HTERT RPE-1 (cell line): Measurements from ENCODE around the gene RGP1.

Experiments used
- in situ Hi-C: fragments of 300-500 bp; cut with MboI; formaldehyde crosslinking; loops from 4 replicates; pipeline ENCODE4 v1.14.3; 2020; ENCODE audit warnings: low sequenced_read_pairs

RGP1 gene

DNA sequence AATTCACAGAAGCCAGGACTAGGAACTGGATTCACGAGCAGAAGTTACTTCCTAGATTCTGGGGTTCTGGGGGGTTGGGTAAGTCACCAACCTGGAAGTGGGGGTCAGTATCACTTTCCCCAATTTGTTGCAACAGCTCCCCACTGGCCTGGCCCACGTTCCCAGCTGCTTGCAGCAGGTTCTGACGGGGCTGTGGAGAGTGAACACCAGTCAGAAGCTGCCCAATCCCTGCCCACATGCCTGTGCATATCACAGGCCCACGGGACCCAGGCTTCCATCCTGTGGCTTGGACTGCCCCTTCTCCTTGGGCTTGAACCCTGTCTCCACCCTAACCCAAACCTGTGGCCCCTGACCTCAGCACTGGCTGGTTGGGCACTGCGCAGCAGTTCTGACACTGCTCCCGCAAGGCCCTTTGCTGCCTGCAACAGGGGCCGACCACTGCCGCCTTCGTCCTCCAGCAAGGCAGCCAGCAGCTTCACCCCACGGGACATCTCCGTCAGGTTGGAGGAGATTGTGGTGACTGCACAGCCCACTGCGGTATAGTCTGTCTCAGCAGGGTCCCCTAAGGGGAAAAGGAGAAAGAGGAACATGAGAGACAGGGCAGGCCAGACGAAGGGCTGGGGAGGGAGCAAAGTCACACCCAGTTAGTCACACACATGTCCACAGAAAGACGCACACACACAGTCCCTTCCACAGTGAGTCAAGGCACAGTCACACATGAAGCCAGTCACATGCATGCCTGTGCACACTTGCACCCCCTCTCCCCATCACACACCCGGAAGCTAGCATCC lies 30.2 kb upstream of the RGP1 start:
- in situ Hi-C loops: no loop called here

DNA sequence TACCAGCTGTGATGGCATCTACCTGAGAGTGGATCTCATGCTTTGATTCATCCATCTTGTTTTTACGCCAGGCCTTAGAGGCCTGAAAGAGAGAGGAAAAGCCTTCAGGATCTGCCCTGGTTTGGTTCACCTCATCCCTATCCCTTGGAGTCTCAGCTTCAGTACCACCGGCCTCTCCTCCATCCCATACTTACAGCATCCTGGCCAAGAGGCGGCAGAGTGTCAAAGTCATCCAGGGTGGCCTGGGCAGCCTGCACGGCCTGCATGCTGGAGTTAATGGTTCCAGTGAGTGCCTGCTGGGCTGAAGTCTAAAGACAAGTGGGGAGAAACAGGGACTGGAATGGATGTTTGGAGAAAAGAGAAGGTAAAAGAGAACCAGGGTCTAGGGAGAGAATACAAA lies 29.5 kb upstream of the RGP1 start:
- in situ Hi-C loops: no loop called here

DNA sequence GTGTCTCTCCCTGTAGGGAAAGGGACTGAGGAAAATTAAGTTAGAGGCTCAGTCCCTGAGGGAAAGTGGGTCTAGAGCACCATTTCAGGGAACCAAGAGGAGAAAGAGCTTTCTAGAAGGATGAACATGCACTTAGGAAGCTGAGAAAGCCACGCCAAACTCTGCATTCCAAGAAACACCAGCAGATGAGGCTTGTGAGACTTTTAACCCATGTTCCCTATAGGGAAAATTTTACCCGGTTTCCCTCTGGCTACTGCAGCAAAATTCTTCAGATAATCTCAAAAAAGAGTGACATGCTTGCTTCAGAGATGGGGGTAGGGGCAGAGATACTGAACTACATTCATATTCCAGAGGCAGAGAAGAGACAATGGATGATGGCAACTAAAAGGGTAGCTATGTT lies 25.7 kb upstream of the RGP1 start:
- in situ Hi-C loops: no loop called here

DNA sequence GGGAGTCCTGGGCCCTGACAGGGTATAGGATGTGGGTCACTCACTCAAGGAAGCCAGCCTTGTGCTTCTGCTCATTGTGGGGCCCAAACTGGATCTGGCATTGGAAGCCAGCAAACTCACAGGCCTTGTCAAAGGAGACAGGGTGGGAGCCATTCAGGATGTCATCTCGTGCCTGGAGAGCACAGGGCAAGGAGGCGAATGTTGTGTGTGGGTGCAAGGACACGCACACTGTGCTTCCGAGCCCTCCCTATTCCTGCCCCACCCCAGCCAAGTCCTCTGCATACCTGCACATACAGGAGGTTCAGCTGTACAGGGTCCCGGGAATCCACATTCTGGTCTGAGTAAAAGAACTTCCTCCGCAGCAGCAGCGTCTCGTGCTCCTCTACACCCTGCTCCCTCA lies 25.2 kb upstream of the RGP1 start:
- in situ Hi-C loops: no loop called here

DNA sequence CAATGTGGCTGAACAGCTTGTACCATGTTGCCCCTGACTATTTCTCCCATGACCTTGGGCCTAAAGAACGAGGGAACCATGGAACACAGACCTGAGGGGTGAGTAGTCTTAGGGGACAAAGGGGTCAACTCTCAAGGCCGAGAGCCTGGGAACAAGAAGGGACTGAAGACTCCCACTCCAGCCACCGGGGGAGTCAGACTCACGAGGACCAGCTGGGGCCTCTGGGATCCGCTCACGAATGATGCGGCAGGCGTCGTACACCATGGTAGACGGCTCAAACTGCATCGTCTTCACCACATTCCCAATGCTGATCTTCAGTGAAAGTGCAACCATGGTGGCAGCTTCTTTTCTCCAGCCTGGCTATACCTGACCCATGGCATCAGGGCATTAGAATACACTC lies 23.7 kb upstream of the RGP1 start:
- in situ Hi-C loops: no loop called here

DNA sequence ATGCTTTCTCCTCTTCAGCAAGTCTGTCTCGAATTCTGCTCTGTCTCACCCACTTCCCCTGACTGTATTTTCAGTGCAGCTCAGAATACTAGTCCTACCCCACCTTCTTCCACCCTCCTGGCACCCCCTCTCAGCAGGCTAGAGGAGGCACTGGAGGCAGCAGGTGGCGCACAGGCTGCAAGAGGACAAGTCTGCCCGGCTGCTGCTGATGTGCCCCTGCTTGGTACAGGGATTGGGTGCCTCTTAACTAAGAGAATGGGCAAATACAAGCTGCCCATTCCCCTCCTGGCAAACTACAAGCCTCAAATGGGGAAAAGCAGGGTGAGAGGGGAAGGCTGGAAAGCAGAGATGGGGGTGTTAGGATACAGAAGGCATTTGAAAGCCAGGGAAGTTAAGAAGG lies 22.2 kb upstream of the RGP1 start:
- in situ Hi-C loops: no loop called here

DNA sequence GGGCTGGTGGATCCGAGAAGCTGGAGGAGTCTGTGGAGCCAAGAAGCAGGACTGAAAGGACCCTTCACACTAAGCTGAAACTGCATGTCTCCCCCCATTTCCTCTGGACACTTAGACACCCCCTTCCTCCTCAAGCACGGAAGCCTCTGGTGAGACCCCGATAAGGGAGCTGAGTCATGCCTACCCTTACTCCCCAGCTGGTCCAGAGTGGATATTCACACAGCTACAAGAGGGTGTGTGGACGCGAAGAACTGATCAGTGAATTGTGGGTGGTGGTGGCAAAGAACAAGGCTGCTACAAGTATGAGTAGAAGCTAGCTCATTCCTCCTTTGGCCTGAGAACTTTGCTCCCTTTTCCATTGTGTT lies 21.4 kb upstream of the RGP1 start:
- in situ Hi-C loops: no loop called here

DNA sequence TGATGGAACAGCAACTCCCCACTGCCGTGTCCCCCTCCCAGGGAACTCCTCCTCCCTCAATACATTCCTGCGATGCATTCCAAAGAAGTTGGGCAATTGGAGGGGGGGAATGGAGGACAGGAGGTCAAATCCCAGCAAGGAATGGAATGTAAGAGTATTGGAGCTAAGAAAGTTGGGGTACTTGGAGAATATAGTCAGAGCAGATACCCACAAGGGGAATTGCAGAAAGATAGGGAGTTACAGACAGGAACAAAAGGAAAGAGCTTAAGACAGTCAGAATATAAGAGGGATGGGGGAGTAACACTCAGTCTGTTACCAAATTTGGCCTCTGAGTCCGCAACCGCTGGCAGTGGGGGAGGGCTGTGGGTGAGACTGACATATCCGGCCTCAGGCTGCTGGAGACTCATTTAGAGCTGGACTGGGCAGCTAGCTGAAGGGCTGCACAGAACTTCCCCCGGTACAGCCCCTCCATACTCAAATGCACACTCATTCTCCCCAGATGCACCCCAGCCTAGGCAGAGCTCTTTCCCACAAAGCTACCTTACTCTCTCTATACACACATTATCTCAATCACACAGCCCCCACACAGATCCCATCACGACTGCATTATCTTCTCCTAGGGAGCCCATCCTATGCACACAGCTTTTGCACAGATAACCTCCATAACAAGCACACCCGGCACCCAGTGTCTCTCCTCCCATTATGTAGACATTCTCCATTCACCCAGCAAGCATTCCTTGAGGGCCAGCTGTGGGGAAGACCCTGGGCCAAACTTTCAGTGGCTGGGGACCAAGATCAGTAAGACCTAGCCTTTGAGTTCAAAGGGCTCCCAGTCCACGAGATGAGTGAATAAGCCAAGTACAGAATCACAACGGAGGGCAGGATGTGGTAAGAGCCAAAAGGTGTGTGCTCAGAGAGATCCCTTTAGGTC lies 20.8 kb upstream of the RGP1 start:
- in situ Hi-C loops: no loop called here

DNA sequence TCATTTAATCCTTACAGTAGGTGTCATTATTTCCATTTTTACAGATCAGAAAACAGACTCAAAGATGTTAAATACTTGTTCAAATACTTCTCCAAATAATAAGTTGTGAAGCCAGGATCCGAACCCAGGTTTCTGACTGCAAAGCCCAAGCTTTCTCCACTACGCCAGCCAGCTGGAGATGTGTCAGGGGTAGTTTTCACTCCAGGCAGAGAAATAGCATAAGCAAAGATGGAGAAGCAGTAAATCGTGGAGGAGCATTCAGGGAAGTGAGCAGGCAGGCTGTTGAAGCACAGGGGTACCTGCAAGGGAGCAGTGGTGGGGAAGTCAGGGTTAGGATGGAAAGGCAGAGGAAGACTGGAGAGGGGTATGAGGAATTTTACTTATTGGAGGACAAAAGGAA lies 20.0 kb upstream of the RGP1 start:
- in situ Hi-C loops: no loop called here

DNA sequence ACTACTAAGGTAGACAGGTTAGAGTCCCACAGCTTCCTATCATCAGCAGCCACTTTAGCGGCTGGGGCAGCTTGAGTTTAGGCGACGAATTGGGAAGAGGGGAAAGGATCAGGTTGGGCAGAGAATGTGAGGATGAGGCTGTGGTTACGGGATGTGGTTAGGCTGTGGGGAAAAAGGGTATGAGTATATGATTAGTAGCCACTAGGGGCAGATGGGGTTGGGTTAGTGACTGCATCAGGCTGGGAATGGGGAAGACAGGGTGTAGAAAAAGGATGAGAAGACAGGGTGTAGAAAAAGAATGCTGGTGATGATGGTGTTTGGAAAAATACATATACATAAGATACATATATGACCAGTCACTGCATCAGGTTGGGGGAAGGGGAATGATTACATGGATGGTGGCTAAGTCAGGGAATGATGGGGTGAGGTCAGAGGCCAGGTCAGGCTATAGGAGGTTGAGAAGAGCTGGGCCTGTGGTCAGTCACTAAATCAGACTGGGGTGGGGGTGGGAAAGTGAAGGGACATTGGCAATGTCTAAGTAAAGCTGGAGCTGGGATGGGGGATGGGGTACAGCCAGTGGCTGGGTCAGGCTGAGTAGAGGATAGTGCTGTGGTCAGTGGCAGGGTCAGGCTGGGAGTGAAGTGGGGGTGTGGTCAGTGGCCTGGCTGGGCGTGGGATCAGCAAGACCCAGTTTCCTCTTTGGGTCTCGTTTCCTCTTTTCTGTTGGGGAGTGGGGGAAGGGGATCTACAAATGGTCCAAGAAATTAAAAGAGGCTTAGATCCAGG lies 19.2 kb upstream of the RGP1 start:
- in situ Hi-C loops: no loop called here

DNA sequence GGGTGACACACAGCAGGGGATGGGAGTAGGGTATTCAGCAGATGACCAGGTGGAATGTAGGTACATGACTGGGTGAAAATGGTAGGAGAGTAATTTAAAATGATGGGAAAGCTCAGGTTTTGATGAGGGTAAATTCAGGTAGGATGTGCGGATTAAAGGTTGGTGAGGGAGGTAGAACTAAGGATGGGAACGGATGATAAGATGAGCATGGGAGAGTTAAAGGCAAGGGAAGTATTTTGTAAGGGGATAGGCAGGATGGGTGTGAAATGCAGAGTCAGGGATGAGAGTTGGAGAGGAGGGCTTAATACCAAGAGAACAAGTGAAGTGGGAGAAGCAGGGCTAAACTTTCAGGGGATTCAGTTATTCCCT lies 18.6 kb upstream of the RGP1 start:
- in situ Hi-C loops: no loop called here

DNA sequence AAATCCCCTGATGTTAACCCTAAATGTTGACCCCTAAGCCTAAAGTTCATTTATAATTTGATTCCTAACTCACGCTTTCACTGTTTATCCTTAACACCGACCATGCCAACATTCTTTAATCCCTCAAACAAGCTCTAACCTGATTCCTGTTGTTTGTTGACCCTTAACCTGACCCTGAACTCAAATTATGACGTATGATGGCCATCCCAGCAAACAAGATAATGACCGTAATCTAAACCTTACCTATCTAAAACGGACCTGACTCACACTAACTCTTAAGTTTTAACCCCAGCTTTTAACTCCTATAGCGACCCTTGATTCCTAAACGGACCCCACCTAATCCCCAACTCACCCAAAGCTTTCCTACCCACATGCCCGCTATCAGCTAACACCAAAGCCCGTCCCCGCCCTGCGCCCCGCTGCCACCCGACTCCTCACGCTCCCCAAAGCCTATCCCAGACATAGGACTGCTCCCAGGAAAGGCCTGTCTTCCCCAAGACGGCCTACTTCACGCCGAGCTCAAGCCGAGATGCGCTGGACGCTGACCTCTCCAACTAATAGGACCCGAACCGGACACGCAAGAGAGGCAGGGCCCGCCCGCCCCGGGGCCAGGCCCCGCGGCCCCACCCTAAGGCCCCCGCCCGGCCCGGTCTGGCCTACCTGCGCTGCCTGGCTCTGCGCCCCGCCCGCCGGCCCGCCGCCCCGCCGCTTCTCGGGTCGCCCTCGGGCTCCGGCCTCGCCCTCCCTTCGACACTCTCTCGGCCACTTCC lies 17.5 kb upstream of the RGP1 start:
- in situ Hi-C loops: no loop called here

DNA sequence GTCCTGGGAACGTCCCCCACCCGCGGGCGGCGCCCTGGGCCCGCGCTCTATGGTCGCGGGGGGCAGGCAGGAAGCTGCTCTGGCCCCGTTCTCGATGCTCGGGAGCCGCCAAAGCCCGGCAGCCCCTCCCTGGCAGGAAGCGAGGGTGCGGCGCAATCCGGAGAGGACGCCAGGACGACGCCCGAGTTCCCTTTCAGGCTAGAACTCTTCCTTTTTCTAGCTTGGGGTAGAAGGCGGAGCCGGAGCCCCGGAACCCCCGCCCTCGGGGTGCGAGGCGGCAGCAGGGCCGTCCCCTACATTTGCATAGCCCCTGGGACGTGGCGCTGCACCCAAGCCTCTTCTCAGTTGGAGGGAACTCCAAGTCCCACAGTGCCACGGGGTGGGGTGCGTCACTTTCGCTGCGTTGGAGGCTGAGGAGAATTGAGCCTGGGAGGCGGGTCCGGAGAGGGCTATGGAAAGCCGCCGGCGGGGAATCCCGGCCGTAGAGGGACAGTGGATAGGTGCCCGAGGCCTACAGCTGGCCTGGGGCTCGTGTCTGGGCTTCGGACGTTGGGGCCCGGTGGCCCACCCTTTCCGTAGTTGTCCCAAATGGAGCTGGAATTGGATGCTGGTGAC lies 16.8 kb upstream of the RGP1 start, which contains the start of the genes CREB3 and TLN1:
TSS of gene CREB3 (plus strand) at position 482 of the 615 bp plus-strand sequence. CDS start at position 589, 107 bp downstream.
TSS of gene TLN1 (minus strand) at position 11 of the 615 bp plus-strand sequence. CDS start 6,501 bp downstream, outside the sequence.
- in situ Hi-C loops: no loop called here

DNA sequence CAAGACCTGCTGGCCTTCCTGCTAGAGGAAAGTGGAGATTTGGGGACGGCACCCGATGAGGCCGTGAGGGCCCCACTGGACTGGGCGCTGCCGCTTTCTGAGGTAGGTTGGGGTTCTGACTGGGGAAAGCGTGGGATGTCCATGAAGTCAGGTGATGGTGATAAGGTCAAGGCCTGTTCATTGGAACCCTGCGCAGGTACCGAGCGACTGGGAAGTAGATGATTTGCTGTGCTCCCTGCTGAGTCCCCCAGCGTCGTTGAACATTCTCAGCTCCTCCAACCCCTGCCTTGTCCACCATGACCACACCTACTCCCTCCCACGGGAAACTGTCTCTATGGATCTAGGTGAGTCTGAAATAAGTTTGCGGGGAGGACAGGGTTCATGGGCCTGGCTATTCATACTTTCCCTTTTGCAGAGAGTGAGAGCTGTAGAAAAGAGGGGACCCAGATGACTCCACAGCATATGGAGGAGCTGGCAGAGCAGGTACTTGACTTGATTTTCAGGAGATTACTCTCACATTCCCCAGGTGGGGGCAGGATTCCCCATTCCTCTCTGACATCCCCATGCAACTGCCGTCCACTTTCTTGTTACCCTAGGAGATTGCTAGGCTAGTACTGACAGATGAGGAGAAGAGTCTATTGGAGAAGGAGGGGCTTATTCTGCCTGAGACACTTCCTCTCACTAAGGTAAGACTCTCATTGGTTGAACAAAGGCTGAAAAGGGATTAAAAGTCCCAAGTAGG lies 16.1 kb upstream of the RGP1 start:
- in situ Hi-C loops: no loop called here

DNA sequence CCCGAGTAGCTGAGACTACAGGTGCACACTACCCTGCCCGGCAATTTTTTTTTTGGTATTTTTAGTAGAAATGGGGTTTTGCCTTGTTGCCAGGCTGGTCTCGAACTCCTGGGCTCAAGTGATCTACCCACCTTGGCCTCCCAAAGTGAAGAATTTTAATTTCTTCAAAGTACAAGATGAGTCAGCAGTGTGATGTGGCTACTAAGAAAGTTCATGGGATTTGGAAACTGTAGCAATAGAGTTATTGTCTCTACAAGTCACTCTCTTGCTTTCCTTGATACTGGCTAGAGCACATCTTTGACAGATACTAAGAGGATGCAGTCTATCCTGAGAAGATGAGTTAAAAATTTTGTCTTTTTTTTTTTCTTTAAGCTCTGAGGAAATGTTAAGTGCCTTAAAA lies 15.0 kb upstream of the RGP1 start:
- in situ Hi-C loops: no loop called here

DNA sequence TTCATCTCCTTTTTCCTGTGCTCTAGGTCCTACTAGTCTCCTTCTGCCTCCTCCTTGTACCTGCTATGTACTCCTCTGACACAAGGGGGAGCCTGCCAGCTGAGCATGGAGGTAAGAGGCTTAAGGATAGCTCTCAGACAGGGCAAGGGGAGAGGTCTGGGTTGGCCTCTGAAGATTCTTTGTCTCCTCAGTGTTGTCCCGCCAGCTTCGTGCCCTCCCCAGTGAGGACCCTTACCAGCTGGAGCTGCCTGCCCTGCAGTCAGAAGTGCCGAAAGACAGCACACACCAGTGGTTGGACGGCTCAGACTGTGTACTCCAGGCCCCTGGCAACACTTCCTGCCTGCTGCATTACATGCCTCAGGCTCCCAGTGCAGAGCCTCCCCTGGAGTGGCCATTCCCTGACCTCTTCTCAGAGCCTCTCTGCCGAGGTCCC lies 12.9 kb upstream of the RGP1 start:
- in situ Hi-C loops: no loop called here

DNA sequence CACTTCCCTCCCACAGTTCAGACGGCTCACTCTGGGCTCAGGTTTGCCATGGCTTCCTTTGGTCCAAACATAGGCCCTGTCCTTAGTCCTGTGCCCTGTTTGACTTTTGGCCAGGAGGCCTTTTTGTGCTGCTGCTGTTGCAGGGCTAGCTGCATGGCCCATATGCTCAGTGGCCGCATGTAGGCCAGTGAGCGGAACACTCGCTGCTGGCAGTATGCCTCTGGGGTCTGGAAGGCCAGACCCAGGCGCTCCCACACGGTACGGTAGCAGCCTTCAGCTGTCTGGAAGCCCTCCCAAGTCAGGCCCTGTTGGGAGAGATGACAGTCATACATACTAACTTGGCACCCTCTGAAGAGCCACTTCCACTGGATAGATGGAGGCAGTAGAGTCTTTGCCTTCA lies 11.9 kb upstream of the RGP1 start:
- in situ Hi-C loops: no loop called here

DNA sequence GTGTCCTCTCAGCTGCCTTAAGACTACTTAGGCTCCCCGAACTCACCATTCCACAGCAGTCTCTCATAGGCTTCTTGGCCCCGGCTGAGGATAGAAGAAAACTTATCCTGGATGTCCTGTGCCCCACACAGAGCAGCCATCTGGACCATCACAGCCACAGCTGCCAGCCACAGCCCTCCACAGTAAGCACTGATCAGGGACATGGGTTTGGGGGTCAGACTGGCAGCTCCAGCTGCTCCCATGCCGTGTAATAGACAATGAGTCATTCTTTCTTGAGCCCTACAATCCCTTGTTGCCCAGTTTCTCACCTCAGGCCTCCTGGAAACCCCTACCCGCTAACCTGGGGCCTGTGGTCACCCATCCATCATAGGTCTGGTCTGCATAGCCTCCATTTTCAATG lies 10.9 kb upstream of the RGP1 start:
- in situ Hi-C loops: no loop called here

DNA sequence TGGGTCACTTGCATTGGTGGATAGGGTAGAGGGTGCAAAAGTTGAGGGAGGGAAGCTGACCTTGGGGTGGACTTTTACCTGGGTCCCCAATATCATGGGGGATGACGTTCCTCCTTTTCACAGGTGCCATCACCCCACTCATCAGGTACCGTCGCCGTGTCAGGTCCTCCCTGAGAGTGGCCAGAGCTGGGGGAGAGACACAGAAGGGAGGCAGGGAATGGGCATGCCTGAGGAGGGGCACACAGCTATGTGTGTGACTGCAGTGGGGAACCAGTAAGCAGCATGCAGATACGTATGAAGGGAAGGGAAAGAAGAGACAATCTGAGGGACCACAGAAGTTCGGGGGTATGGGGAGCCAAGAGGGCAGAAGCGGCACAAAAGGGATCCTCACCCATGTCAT lies 10.2 kb upstream of the RGP1 start:
- in situ Hi-C loops: no loop called here
